CD4-positive, alpha-beta memory T cell (primary cell): ENCODE measurements around the gene PRICKLE1. TPM values are rescaled to one million over a fixed set of nuclear protein-coding genes. Genes with fewer than 3 reads are reported as not detected.

Experiments used
- CTCF ChIA-PET: fragments of 350-600 bp; sonication (Branson Sonifier 250); formaldehyde crosslinking; loops from one replicate; lab custom pipeline; 2021; ENCODE audit warnings: inconsistent platforms; ENCODE audit not compliant: partially characterized antibody; lab: Charles Lee
- POLR2A ChIA-PET: fragments of 350-600 bp; sonication (Branson Sonifier 250); formaldehyde crosslinking; loops from one replicate; lab custom pipeline; 2021; ENCODE audit not compliant: partially characterized antibody; lab: Charles Lee
- DNase-seq, 5 donors: peaks; one replicate each; pipeline versions ENCODE4 v3.0.0 to v3.0.0-alpha.2; 2020 to 2022; ENCODE audit warnings: mixed read lengths in 1 of 5
- H3K27ac ChIP-seq: one replicate; pipeline ENCODE4 v1.7.0; 2013; ENCODE audit warnings: low read depth, low read length
- H3K27me3 ChIP-seq: 2 replicates; pipeline ENCODE4 v1.7.0; 2013; ENCODE audit warnings: mild to moderate bottlenecking, low read length, moderate library complexity; ENCODE audit not compliant: insufficient read depth
- H3K36me3 ChIP-seq: 2 replicates; pipeline ENCODE4 v1.7.0; 2013; ENCODE audit warnings: mild to moderate bottlenecking, low read length, moderate library complexity; ENCODE audit not compliant: insufficient read depth
- H3K4me1 ChIP-seq: 2 replicates; pipeline ENCODE4 v1.7.0; 2013; ENCODE audit warnings: mild to moderate bottlenecking, low read length, moderate library complexity; ENCODE audit not compliant: insufficient read depth
- H3K4me3 ChIP-seq, 2 donors: one replicate each; pipeline ENCODE4 v1.7.0; 2013; ENCODE audit warnings: low read length in 2 of 2, mild to moderate bottlenecking in 1 of 2
- H3K9me3 ChIP-seq, 2 donors: one replicate each; pipeline ENCODE4 v1.7.0; 2013; ENCODE audit warnings: low read length in 2 of 2, control low read depth in 1 of 2; ENCODE audit not compliant: control insufficient read depth in 1 of 2
- H3K27ac Mint-ChIP-seq, 7 donors: one replicate each; pipeline ENCODE4 v1.8.0; 2020 to 2021; ENCODE audit warnings: mixed read lengths in 7 of 7, mild to moderate bottlenecking in 6 of 7, inconsistent platforms in 3 of 7, moderate library complexity in 3 of 7
- H3K27me3 Mint-ChIP-seq, 2 donors: one replicate each; pipeline ENCODE4 v1.8.0; 2020 to 2021; ENCODE audit warnings: mixed read lengths in 2 of 2
- H3K36me3 Mint-ChIP-seq, 2 donors: one replicate each; pipeline ENCODE4 v1.8.0; 2020 to 2021; ENCODE audit warnings: mixed read lengths in 2 of 2, inconsistent platforms in 1 of 2, mild to moderate bottlenecking in 1 of 2
- H3K4me1 Mint-ChIP-seq, 4 donors: one replicate each; pipeline ENCODE4 v1.8.0; 2020 to 2021; ENCODE audit warnings: mixed read lengths in 4 of 4, mild to moderate bottlenecking in 1 of 4
- H3K4me3 Mint-ChIP-seq, 8 donors: one replicate each; pipeline ENCODE4 v1.8.0; 2020 to 2021; ENCODE audit warnings: mixed read lengths in 8 of 8, mild to moderate bottlenecking in 7 of 8, moderate library complexity in 6 of 8, inconsistent platforms in 3 of 8
- H3K9me3 Mint-ChIP-seq, 8 donors: one replicate each; pipeline ENCODE4 v1.8.0; 2020 to 2021; ENCODE audit warnings: mixed read lengths in 8 of 8, mild to moderate bottlenecking in 5 of 8, inconsistent platforms in 3 of 8, moderate library complexity in 1 of 8
- intact Hi-C: fragments of 100-400 bp; cut with micrococcal nuclease; formaldehyde crosslinking; loops from one replicate; pipeline ENCODE4 v1.15.1; 2023
- polyA plus RNA-seq, 2 donors: library from polyadenylated mRNA; unstranded; fragments of 300-500 nt; fragmentation: Illumina TruSeq; gene quantifications; one replicate each; pipeline ENCODE4 v1.2.3, GENCODE V29; 2021
- total RNA-seq, 2 experiments: library from RNA; stranded (reverse); gene quantifications; one replicate each; pipeline ENCODE4 v1.2.3, GENCODE V29; 2021

The PRICKLE1 gene
- total and polyA plus RNA-seq, 4 experiments from 2014 or later, result not detected

- H3K4me1 Mint-ChIP-seq, result no peaks in the 10 kb centered on the region
- H3K9me3 Mint-ChIP-seq, result peaks cover 0 to 2% (median 0%) of the 10 kb centered on the region in 8 donors
- H3K27ac Mint-ChIP-seq, result peak overlapping the region in 1 of 7 donors; percentile 70
- Histone ChIP-seq H3K4me3 (no peak overlapping the region), H3K9me3 (no peaks in the 10 kb centered on the region), H3K36me3 (no peaks in the 10 kb centered on the region), H3K27me3 (no peaks in the 10 kb centered on the region), H3K27ac (no peak overlapping the region), H3K4me1 (no peaks in the 10 kb centered on the region)
- no peak for DNase-seq
- ChIA-PET CTCF (no interaction called here), POLR2A (no interaction called here)
- no peaks in the 10 kb centered on the region for H3K27me3 Mint-ChIP-seq
- no peak overlapping the region for H3K4me3 Mint-ChIP-seq
- intact Hi-C loops, result no loop called here
- H3K36me3 Mint-ChIP-seq, result no peaks in the 10 kb centered on the region
Measured at GRCh38 chr12:42627151-42627550, 37.6 kb upstream of the PRICKLE1 start.

GRCh38 chr12:42625611-42626010, 36.1 kb upstream of the PRICKLE1 start:
- Mint-ChIP-seq H3K36me3 (no peaks in the 10 kb centered on the region), H3K27me3 (no peaks in the 10 kb centered on the region), H3K9me3 (peaks cover 0 to 3% (median 2%) of the 10 kb centered on the region in 8 donors), H3K27ac (no peak overlapping the region), H3K4me3 (no peak overlapping the region), H3K4me1 (no peaks in the 10 kb centered on the region)
- ChIA-PET POLR2A (no interaction called here), CTCF (no interaction called here)
- no peak for DNase-seq
- Histone ChIP-seq H3K27me3 (no peaks in the 10 kb centered on the region), H3K27ac (no peak overlapping the region), H3K36me3 (no peaks in the 10 kb centered on the region), H3K4me1 (no peaks in the 10 kb centered on the region), H3K4me3 (no peak overlapping the region), H3K9me3 (no peaks in the 10 kb centered on the region)
- intact Hi-C loops, result no loop called here

- no peaks in the 10 kb centered on the region for H3K27me3 ChIP-seq
- H3K27ac Mint-ChIP-seq, result no peak overlapping the region
- H3K9me3 Mint-ChIP-seq, result peaks cover 2 to 53% (median 33%) of the 10 kb centered on the region in 8 donors
- no peaks in the 10 kb centered on the region for H3K27me3 Mint-ChIP-seq
- H3K27ac ChIP-seq, result no peak overlapping the region
- peaks cover 0 to 3% of the 10 kb centered on the region in 2 donors for H3K9me3 ChIP-seq
- ChIA-PET CTCF (no interaction called here), POLR2A (no interaction called here)
- intact Hi-C loops, result no loop called here
- H3K36me3 ChIP-seq, result no peaks in the 10 kb centered on the region
- no peak overlapping the region for H3K4me3 ChIP-seq
- H3K4me3 Mint-ChIP-seq, result no peak overlapping the region
- H3K36me3 Mint-ChIP-seq, result no peaks in the 10 kb centered on the region
- H3K4me1 Mint-ChIP-seq, result no peaks in the 10 kb centered on the region
- DNase-seq, result no peak
- H3K4me1 ChIP-seq, result no peaks in the 10 kb centered on the region
Measured at GRCh38 chr12:42617622-42618021, 28.1 kb upstream of the PRICKLE1 start.

DNA sequence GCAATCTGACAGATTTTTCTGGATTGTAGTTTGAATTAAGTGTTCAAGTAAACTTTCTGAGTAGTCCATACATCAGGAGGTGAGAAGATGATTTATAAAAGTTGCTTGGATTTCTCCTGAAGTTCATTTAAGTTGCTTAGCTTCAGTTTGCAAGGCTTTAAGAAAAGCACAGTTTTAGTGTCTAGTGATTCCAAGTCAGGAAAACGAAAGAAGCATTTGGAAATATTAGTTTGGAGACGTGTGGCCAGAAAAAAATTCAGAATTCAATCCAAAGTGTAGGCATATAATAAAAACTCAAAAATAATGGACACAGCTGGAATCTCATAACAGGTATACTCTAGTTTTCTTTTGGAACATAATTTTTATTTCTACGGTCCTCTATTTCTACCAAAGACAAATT, 25.5 kb upstream of the PRICKLE1 start:
- Mint-ChIP-seq H3K27ac (no peak overlapping the region), H3K4me1 (no peaks in the 10 kb centered on the region), H3K36me3 (no peaks in the 10 kb centered on the region), H3K9me3 (peaks cover 2 to 49% (median 31%) of the 10 kb centered on the region in 8 donors), H3K27me3 (peaks cover 0 to 3% of the 10 kb centered on the region in 2 donors), H3K4me3 (no peak overlapping the region)
- ChIA-PET POLR2A (no interaction called here), CTCF (no interaction called here)
- Histone ChIP-seq H3K36me3 (no peaks in the 10 kb centered on the region), H3K27me3 (no peaks in the 10 kb centered on the region), H3K27ac (no peak overlapping the region), H3K4me1 (no peaks in the 10 kb centered on the region), H3K4me3 (no peak overlapping the region), H3K9me3 (peaks cover 0 to 3% of the 10 kb centered on the region in 2 donors)
- intact Hi-C loops, result no loop called here
- no peak for DNase-seq

- peaks cover 2 to 28% (median 18%) of the 10 kb centered on the region in 8 donors for H3K9me3 Mint-ChIP-seq
- no peaks in the 10 kb centered on the region for H3K27me3 ChIP-seq
- H3K27ac ChIP-seq, result no peak overlapping the region
- no peak overlapping the region for H3K4me3 ChIP-seq
- no peaks in the 10 kb centered on the region for H3K36me3 Mint-ChIP-seq
- intact Hi-C loops, result no loop called here
- peaks cover 0 to 3% of the 10 kb centered on the region in 2 donors for H3K27me3 Mint-ChIP-seq
- no peak overlapping the region for H3K4me3 Mint-ChIP-seq
- H3K9me3 ChIP-seq, result no peaks in the 10 kb centered on the region
- ChIA-PET POLR2A (no interaction called here), CTCF (no interaction called here)
- no peaks in the 10 kb centered on the region for H3K4me1 Mint-ChIP-seq
- H3K36me3 ChIP-seq, result no peaks in the 10 kb centered on the region
- no peak for DNase-seq
- H3K27ac Mint-ChIP-seq, result no peak overlapping the region
- no peaks in the 10 kb centered on the region for H3K4me1 ChIP-seq
Measured at GRCh38 chr12:42612231-42612613, 22.7 kb upstream of the PRICKLE1 start.

DNA sequence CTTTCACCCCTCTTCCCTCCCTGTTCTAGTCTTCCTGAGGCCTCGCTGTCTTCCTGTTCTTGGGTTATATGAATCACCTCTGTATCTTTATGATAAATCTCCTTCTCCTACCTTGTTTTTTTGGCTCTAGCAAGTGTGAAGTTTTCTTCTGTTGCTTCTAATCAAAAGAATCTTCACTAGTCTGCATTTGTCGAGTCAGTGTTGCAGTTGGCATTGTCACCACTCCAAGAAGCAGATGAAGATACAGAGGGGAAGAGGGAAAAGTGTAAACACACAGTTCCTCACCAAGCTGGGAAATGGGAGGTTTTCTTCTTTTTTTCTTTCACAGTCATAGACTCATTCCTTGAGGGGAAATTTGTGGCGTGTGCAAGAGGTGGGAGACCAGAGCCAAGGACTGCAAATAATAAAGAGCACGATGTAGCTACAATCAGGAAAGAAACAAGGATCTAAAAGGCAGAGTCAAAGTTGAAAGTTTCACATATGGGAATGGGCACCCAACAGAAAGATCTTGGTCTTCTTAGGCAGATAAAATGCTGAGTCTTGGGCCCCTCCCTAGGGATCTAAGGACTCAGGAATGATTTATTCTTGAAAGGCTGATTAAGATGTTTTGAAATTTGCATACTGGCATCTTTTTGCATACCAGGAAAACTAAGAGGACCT, 22.2 kb upstream of the PRICKLE1 start:
- H3K27ac Mint-ChIP-seq, result no peak overlapping the region
- H3K27me3 Mint-ChIP-seq, result peaks cover 0 to 3% of the 10 kb centered on the region in 2 donors
- Histone ChIP-seq H3K4me1 (no peaks in the 10 kb centered on the region), H3K27me3 (no peaks in the 10 kb centered on the region), H3K27ac (no peak overlapping the region), H3K9me3 (no peaks in the 10 kb centered on the region), H3K36me3 (no peaks in the 10 kb centered on the region), H3K4me3 (no peak overlapping the region)
- ChIA-PET POLR2A (no interaction called here), CTCF (no interaction called here)
- intact Hi-C loops, result no loop called here
- H3K9me3 Mint-ChIP-seq, result peaks cover 2 to 27% (median 15%) of the 10 kb centered on the region in 8 donors
- no peak overlapping the region for H3K4me3 Mint-ChIP-seq
- no peak for DNase-seq
- H3K36me3 Mint-ChIP-seq, result no peaks in the 10 kb centered on the region
- no peaks in the 10 kb centered on the region for H3K4me1 Mint-ChIP-seq

GRCh38 chr12:42609605-42610004, 20.1 kb upstream of the PRICKLE1 start:
- no peaks in the 10 kb centered on the region for H3K4me1 Mint-ChIP-seq
- no peak for DNase-seq
- H3K4me3 ChIP-seq, result no peak overlapping the region
- H3K4me3 Mint-ChIP-seq, result no peak overlapping the region
- H3K36me3 ChIP-seq, result no peaks in the 10 kb centered on the region
- H3K27me3 Mint-ChIP-seq, result peaks cover 0 to 3% of the 10 kb centered on the region in 2 donors
- H3K9me3 ChIP-seq, result no peaks in the 10 kb centered on the region
- intact Hi-C loops, result no loop called here
- no peaks in the 10 kb centered on the region for H3K4me1 ChIP-seq
- H3K27ac ChIP-seq, result no peak overlapping the region
- CTCF ChIA-PET, result no interaction called here
- peaks cover 2 to 12% (median 8%) of the 10 kb centered on the region in 8 donors for H3K9me3 Mint-ChIP-seq
- no peaks in the 10 kb centered on the region for H3K36me3 Mint-ChIP-seq
- no peaks in the 10 kb centered on the region for H3K27me3 ChIP-seq
- no peak overlapping the region for H3K27ac Mint-ChIP-seq
- POLR2A ChIA-PET, result no interaction called here
